Left lung (tissue), 10 donors: ENCODE results near the gene GNA15. TPM values are rescaled to one million over a fixed set of nuclear protein-coding genes. Genes with fewer than 3 reads are reported as not detected.

ENCODE experiments used
- ATAC-seq: fragments of 200-7000 bp; cut with Tn5 transposase; one replicate; pipeline ENCODE4 v1.9.1; 2020; ENCODE audit warnings: moderate library complexity
- DNase-seq, 4 donors: peaks; one replicate each; pipeline ENCODE4 v3.0.0-alpha.2; 2013 to 2020
- H3K27ac ChIP-seq, 2 donors: fragments of 200-600 bp; sonication (generic) in 1 of 2; one replicate each; pipeline versions ENCODE4 v1.5.0 to v1.8.0; 2020 to 2021
- H3K27me3 ChIP-seq, 2 donors: fragments of 200-600 bp; sonication (generic) in 1 of 2; one replicate each; pipeline versions ENCODE4 v1.5.0 to v1.8.0; 2020 to 2021
- H3K36me3 ChIP-seq, 2 donors: fragments of 200-600 bp; sonication (generic) in 1 of 2; one replicate each; pipeline versions ENCODE4 v1.5.0 to v1.8.0; 2020 to 2021
- H3K4me1 ChIP-seq, 2 donors: fragments of 200-600 bp; one replicate each; pipeline ENCODE4 v1.8.0; 2021
- H3K4me3 ChIP-seq, 2 donors: fragments of 200-600 bp; sonication (generic) in 1 of 2; one replicate each; pipeline versions ENCODE4 v1.5.0 to v1.8.0; 2020 to 2021; ENCODE audit warnings: mild to moderate bottlenecking in 1 of 2
- H3K9me3 ChIP-seq, 2 donors: fragments of 200-600 bp; sonication (generic) in 1 of 2; one replicate each; pipeline versions ENCODE4 v1.5.0 to v1.8.0; 2020 to 2021
- intact Hi-C, 2 donors: fragments of 100-400 bp; cut with DNase I; formaldehyde crosslinking; loops; one replicate each; pipeline versions ENCODE4 v1.11.2 to v1.14.2; 2022
- polyA plus RNA-seq, 6 donors: library from polyadenylated mRNA; unstranded; fragments of 120-200 nt; gene quantifications; one replicate each; pipeline ENCODE4 v1.2.1, GENCODE V29; 2013; ENCODE audit not compliant: insufficient read length in 6 of 6
- total RNA-seq, 2 donors: library from RNA; stranded (reverse); fragmentation: NEBNext Ultra II Directional; extraction: Animal tissue kit (Norgen Biotek cat#: 25700); gene quantifications; one replicate each; pipeline ENCODE4 v1.2.1, GENCODE V29; 2021
- TF ChIP-seq, protein P1 (sequence below), 2 donors: fragments of 200-600 bp; sonication (generic) in 1 of 2; IDR thresholded peaks; one replicate each; pipeline versions ENCODE4 v1.5.0 to v1.8.0; 2021; ENCODE audit warnings: antibody characterized with exemption in 2 of 2
- donor health status: DM: no; HTN: yes; CAD: no.
- donor health status: DM: no; HTN: no; CAD: no.

Gene GNA15
- total and polyA plus RNA-seq, 8 donors, result 1.8 to 35.9 (median 2.8) TPM

DNA sequence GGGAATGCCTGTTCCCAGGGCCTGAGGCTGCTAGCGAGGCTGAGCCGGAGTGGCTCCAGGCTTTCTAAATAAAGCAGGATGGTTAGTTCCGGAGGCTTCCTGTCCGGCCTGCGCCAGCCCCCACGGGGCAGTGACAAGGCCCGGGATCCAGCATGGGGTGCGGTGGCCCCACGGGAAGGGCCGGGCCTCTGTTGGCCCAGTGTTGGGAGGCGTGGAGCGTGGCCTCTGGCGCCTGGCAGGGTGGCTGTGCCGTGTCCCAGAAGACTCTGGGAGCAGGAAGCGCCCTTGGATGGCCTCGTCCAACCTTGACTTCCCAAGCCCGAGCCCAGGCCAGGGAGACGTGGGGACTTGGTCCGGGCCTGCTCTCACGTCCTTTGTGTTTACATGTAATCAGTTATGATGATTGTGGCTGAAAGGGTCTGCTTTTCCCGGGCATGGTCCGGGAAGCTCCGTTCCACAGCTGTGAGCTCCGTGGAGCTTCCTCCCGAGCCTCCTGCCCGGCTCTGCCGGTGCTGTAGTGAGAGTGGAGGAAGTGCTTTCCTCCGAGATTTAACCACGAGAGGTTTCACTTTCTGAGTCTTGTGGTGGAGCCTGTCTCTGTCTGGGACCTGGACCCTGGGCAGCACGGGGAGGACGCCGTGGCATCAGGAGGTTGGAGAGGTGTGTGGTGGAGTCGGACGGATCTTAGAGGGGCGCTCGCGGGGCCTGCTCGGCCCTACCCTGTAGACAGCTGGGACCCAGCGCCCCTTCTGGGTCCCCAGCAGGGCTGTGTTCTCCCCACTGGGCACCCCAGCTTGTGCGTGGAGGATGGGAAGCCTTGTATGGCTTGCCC is 37.1 kb upstream of the GNA15 start:
- Histone ChIP-seq H3K4me3 (peak overlapping the region; percentile 3 to 70), H3K27me3 (peaks cover 0 to 38% of the 10 kb centered on the region in 2 donors), H3K27ac (peak overlapping the region; percentile 67 to 78), H3K9me3 (no peaks in the 10 kb centered on the region), H3K36me3 (no peaks in the 10 kb centered on the region), H3K4me1 (peaks cover 41 to 75% of the 10 kb centered on the region in 2 donors)
- TF ChIP-seq, protein P1, sequence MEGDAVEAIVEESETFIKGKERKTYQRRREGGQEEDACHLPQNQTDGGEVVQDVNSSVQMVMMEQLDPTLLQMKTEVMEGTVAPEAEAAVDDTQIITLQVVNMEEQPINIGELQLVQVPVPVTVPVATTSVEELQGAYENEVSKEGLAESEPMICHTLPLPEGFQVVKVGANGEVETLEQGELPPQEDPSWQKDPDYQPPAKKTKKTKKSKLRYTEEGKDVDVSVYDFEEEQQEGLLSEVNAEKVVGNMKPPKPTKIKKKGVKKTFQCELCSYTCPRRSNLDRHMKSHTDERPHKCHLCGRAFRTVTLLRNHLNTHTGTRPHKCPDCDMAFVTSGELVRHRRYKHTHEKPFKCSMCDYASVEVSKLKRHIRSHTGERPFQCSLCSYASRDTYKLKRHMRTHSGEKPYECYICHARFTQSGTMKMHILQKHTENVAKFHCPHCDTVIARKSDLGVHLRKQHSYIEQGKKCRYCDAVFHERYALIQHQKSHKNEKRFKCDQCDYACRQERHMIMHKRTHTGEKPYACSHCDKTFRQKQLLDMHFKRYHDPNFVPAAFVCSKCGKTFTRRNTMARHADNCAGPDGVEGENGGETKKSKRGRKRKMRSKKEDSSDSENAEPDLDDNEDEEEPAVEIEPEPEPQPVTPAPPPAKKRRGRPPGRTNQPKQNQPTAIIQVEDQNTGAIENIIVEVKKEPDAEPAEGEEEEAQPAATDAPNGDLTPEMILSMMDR (IDR thresholded peaks at IDR 0.05), result no peak
- intact Hi-C loops, result no loop called here
- DNase-seq (peak in 2 of 4 donors; percentile 33 to 86), ATAC-seq (peak; percentile 7)

DNA sequence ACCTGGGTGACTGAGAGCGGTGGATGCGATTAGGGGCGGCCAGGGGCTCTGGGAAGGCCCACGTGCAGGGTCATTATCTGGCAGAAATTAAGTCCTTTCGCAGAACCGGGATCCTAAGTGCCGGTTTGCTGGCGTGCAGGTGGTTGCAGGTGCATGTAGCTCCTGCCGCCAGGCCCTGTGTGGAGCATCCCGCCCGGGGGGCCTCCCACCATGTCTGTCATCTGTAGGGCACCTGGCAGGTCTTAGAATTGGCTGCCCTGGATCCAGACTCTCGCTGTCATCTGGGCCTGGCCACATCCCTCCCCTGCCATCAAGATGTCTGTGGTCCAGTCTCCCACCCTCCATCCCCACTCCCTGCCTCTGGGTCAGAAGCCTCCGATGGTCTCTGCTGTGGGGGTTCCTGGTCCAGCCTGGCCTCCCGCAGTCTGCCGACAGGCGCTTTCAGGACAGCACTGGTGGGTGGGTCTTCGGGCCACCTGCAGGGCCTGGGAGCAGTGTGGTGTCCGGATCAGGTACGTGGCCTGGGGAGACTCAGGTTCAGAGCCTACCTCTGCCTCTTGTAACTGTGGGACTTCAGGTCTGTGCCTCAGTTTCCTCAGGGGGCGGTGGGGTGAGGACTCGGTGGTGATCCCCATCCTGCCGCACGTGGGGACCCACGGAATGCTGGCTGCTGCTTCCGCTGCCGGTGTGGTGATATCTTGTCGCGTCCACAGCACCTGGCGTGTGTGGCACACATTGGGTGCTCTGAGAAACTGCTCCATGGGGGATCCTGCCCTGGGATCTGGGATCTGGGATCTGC is 36.3 kb upstream of the GNA15 start:
- ATAC-seq, result no peak
- Histone ChIP-seq H3K36me3 (no peaks in the 10 kb centered on the region), H3K9me3 (no peaks in the 10 kb centered on the region), H3K4me3 (peak overlapping the region in 1 of 2 donors; percentile 70), H3K27me3 (peaks cover 0 to 35% of the 10 kb centered on the region in 2 donors), H3K27ac (peak overlapping the region; percentile 67 to 78), H3K4me1 (peaks cover 46 to 81% of the 10 kb centered on the region in 2 donors)
- TF ChIP-seq, protein P1 (IDR thresholded peaks at IDR 0.05), result no peak
- intact Hi-C loops, result no loop called here
- peak in 1 of 4 donors; percentile 54 for DNase-seq

DNA sequence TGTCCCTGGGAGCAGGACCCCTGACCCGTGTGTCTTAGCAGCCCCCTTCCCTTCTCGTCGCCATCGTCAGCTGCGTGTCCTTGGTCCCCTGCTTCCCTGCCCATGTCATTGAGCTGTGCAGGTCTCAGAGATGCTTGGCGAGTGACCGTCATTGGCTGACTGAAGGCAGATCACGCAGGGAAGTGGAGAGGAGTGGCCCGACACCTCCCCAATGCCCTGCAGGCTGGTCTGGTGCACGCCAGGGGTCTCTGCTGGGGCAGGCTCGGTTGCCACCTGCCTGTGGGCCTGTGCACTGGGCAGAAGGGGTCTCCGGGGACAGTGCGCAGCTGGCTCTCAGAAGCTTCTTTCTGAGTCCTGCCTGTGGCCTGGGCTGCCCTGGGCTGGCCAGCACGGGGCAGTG is 35.5 kb upstream of the GNA15 start:
- intact Hi-C loops, result no loop called here
- DNase-seq (peak in 1 of 4 donors; percentile 47), ATAC-seq (no peak)
- peaks cover 0 to 27% of the 10 kb centered on the region in 2 donors for H3K27me3 ChIP-seq
- no peak overlapping the region for H3K4me3 ChIP-seq
- TF ChIP-seq, protein P1 (IDR thresholded peaks at IDR 0.05), result no peak
- peaks cover 46 to 77% of the 10 kb centered on the region in 2 donors for H3K4me1 ChIP-seq
- peak overlapping the region in 1 of 2 donors; percentile 34 for H3K27ac ChIP-seq
- no peaks in the 10 kb centered on the region for H3K9me3 ChIP-seq
- no peaks in the 10 kb centered on the region for H3K36me3 ChIP-seq

DNA sequence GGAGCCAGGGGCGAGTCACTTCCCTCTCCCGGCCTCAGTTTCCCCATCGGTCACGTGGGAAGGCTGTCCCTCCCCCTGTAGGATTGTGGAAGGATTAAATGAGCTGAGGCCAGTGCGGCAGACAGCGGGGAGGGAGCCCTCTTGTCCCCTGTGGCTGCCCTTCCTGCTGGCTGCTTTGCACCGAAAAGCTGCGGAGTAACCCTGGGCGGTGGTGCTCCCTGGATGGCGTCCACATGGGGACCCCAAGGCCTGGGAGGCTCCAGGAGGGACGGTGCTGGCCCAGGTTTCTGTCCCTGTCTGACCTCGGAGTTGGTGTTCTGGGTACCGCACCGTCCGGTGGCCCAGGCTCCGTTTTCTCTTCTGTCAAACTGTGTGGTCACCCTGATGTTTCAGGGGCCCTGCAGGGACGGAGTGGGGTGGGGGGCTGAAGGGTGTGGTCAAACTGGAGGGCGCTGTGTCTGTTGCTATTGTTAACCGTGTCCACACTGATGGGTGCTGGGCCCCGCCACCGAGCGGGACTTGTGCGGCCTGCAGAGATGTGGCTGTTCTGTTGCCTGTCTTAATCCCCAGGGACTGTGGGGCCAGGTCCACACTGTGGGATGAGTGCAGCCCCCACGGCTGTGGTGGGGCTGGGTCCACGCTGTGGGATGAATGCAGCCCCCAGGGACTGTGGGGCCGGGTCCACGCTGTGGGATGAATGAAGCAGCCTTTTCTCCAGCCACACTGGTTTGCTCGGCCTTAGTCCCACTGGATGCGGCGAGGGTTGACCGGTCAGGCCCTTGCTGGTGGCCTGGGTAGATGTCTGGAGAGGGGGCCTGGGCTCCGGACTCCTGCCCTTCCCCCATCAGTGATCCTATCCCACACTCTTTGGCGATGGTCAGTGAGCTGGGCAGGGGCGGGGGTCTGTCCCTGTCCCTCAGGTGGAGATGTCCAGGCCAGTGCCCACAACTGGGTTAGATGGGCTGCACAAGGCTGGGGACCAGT is 34.8 kb upstream of the GNA15 start:
- Histone ChIP-seq H3K27ac (peak overlapping the region in 1 of 2 donors; percentile 34), H3K4me3 (no peak overlapping the region), H3K9me3 (no peaks in the 10 kb centered on the region), H3K36me3 (no peaks in the 10 kb centered on the region), H3K27me3 (peaks cover 0 to 20% of the 10 kb centered on the region in 2 donors), H3K4me1 (peaks cover 42 to 70% of the 10 kb centered on the region in 2 donors)
- intact Hi-C loops, result no loop called here
- ATAC-seq (no peak), DNase-seq (peak in 1 of 4 donors; percentile 73)
- TF ChIP-seq, protein P1 (IDR thresholded peaks at IDR 0.05), result no peak
